H9 (cell line): ENCODE measurements around the gene FBLN7. TPM values are rescaled to one million over a fixed set of nuclear protein-coding genes. Genes with fewer than 3 reads are reported as not detected.
"Not testable (repeated sequence)": the region's sequence is repeated elsewhere in the genome, so short reads cannot be mapped to it uniquely, and the experiment has no call there.

ENCODE experiments used
- DNase-seq: peaks from one replicate; pipeline ENCODE4 v3.0.0-alpha.2; 2017
- H2AFZ ChIP-seq: one replicate; pipeline ENCODE4 v1.6.1; 2013; ENCODE audit warnings: mild to moderate bottlenecking, low read length, control low read depth, moderate library complexity
- H2AK5ac ChIP-seq: 2 replicates; pipeline ENCODE4 v1.6.1; 2013; ENCODE audit warnings: low read length, control low read depth, mixed read lengths; ENCODE audit not compliant: insufficient read length
- H2BK120ac ChIP-seq: one replicate; pipeline ENCODE4 v1.6.1; 2013; ENCODE audit warnings: low read depth, mild to moderate bottlenecking, low read length, control low read depth, inconsistent platforms; ENCODE audit not compliant: poor library complexity, severe bottlenecking
- H2BK12ac ChIP-seq: 2 replicates; pipeline ENCODE4 v1.6.1; 2013; ENCODE audit warnings: low read length, control low read depth, mixed read lengths, low read depth; ENCODE audit not compliant: insufficient read length
- H2BK15ac ChIP-seq: 2 replicates; pipeline ENCODE4 v1.6.1; 2013; ENCODE audit warnings: low read depth, low read length, control low read depth
- H2BK20ac ChIP-seq: one replicate; pipeline ENCODE4 v1.6.1; 2013; ENCODE audit warnings: low read depth, mild to moderate bottlenecking, low read length, control low read depth, inconsistent platforms; ENCODE audit not compliant: poor library complexity, severe bottlenecking
- H2BK5ac ChIP-seq: 2 replicates; pipeline ENCODE4 v1.6.1; 2013; ENCODE audit warnings: low read length, control low read depth, mixed read lengths; ENCODE audit not compliant: insufficient read length
- H3K14ac ChIP-seq: 2 replicates; pipeline ENCODE4 v1.6.1; 2013; ENCODE audit warnings: low read length, control low read depth; ENCODE audit not compliant: insufficient read depth
- H3K18ac ChIP-seq: 2 replicates; pipeline ENCODE4 v1.6.1; 2013; ENCODE audit warnings: low read depth, mild to moderate bottlenecking, mixed read lengths, low read length, control low read depth; ENCODE audit not compliant: insufficient read length
- H3K23ac ChIP-seq: 2 replicates; pipeline ENCODE4 v1.6.1; 2013; ENCODE audit warnings: low read length, control low read depth, mixed read lengths, low read depth; ENCODE audit not compliant: insufficient read length
- H3K23me2 ChIP-seq: 2 replicates; pipeline ENCODE4 v1.6.1; 2013; ENCODE audit warnings: low read depth, mild to moderate bottlenecking, mixed read lengths, low read length, control low read depth; ENCODE audit not compliant: insufficient read length, poor library complexity, severe bottlenecking
- H3K27ac ChIP-seq: 2 replicates; pipeline ENCODE4 v1.5.1; 2013; ENCODE audit warnings: low read length, control low read depth, mixed read lengths, low read depth; ENCODE audit not compliant: insufficient read length
- H3K27me3 ChIP-seq: 2 replicates; pipeline ENCODE4 v1.6.1; 2013; ENCODE audit warnings: low read length, control low read depth, inconsistent platforms; ENCODE audit not compliant: insufficient read depth
- H3K4ac ChIP-seq: 2 replicates; pipeline ENCODE4 v1.6.1; 2013; ENCODE audit warnings: low read depth, mild to moderate bottlenecking, control low read depth, inconsistent platforms, low read length, moderate library complexity
- H3K4me1 ChIP-seq: 2 replicates; pipeline ENCODE4 v1.6.1; 2013; ENCODE audit warnings: low read length, control low read depth, inconsistent platforms; ENCODE audit not compliant: insufficient read depth
- H3K4me2 ChIP-seq: 2 replicates; pipeline ENCODE4 v1.6.1; 2013; ENCODE audit warnings: low read length, control low read depth, mixed read lengths; ENCODE audit not compliant: insufficient read length, insufficient read depth
- H3K56ac ChIP-seq: 2 replicates; pipeline ENCODE4 v1.6.1; 2013; ENCODE audit warnings: low read depth, mild to moderate bottlenecking, mixed read lengths, low read length, control low read depth; ENCODE audit not compliant: insufficient read length
- H3K79me1 ChIP-seq: 2 replicates; pipeline ENCODE4 v1.6.1; 2013; ENCODE audit warnings: low read depth, mild to moderate bottlenecking, moderate library complexity, low read length, control low read depth, inconsistent platforms; ENCODE audit not compliant: insufficient read depth, poor library complexity, severe bottlenecking
- H3K79me2 ChIP-seq: 2 replicates; pipeline ENCODE4 v1.6.1; 2013; ENCODE audit warnings: low read length, control low read depth, inconsistent platforms; ENCODE audit not compliant: insufficient read depth
- H3K9ac ChIP-seq: 2 replicates; pipeline ENCODE4 v1.6.1; 2013; ENCODE audit warnings: low read length, control low read depth, mixed read lengths; ENCODE audit not compliant: insufficient read length; ENCODE audit errors: extremely low read depth
- H3K9me3 ChIP-seq: one replicate; pipeline ENCODE4 v1.6.1; 2013; ENCODE audit warnings: low read depth, low read length, inconsistent platforms; ENCODE audit not compliant: control insufficient read depth
- H3T11ph ChIP-seq: one replicate; pipeline ENCODE4 v1.6.1; 2013; ENCODE audit warnings: mild to moderate bottlenecking, low read length, control low read depth, inconsistent platforms
- H4K20me1 ChIP-seq: one replicate; pipeline ENCODE4 v1.6.1; 2013; ENCODE audit not compliant: control insufficient read depth, insufficient read length, insufficient read depth
- H4K5ac ChIP-seq: 2 replicates; pipeline ENCODE4 v1.6.1; 2013; ENCODE audit warnings: low read depth, mild to moderate bottlenecking, mixed read lengths, low read length, control low read depth; ENCODE audit not compliant: insufficient read length
- H4K8ac ChIP-seq: replicated peaks from 2 replicates; pipeline ENCODE4 v1.6.1; 2013; ENCODE audit warnings: low read length, control low read depth, mixed read lengths, low read depth; ENCODE audit not compliant: insufficient read length
- H4K91ac ChIP-seq: 2 replicates; pipeline ENCODE4 v1.6.1; 2013; ENCODE audit warnings: low read depth, mild to moderate bottlenecking, moderate library complexity, mixed read lengths, low read length, control low read depth; ENCODE audit not compliant: insufficient read length
- H3K27ac Mint-ChIP-seq, 3 experiments: 2 replicates in 2 of 3; 3 replicates in 1 of 3; pipeline ENCODE4 v1.8.0; 2020 to 2021; ENCODE audit warnings: mixed read lengths in 3 of 3, mild to moderate bottlenecking in 1 of 3, moderate library complexity in 1 of 3
- H3K27me3 Mint-ChIP-seq: 2 replicates; pipeline ENCODE4 v1.8.0; 2021; ENCODE audit warnings: low read depth, mild to moderate bottlenecking, moderate library complexity, mixed read lengths
- H3K36me3 Mint-ChIP-seq, 3 experiments: 2 replicates in 2 of 3; 3 replicates in 1 of 3; pipeline ENCODE4 v1.8.0; 2020 to 2021; ENCODE audit warnings: low read depth in 3 of 3, mixed read lengths in 3 of 3; ENCODE audit not compliant: insufficient read depth in 1 of 3
- H3K4me1 Mint-ChIP-seq, 2 experiments: 2 replicates each; pipeline ENCODE4 v1.8.0; 2020; ENCODE audit warnings: mixed read lengths in 2 of 2
- H3K4me3 Mint-ChIP-seq, 2 experiments: 2 replicates in 1 of 2; 3 replicates in 1 of 2; pipeline ENCODE4 v1.8.0; 2020 to 2021; ENCODE audit warnings: mild to moderate bottlenecking in 2 of 2, mixed read lengths in 2 of 2, moderate library complexity in 1 of 2
- H3K9me3 Mint-ChIP-seq, 2 experiments: 2 replicates in 1 of 2; 3 replicates in 1 of 2; pipeline ENCODE4 v1.8.0; 2020; ENCODE audit warnings: mild to moderate bottlenecking in 2 of 2, mixed read lengths in 2 of 2, moderate library complexity in 1 of 2
- WGBS: extraction: QIAGEN DNeasy Blood & Tissue Kit; methylation state at CpG from one replicate; pipeline ENCODE4 v1.1.7; 2013; ENCODE audit warnings: missing lambda C conversion rate, low lambda C conversion rate, mixed read lengths; ENCODE audit not compliant: insufficient read length; ENCODE audit errors: extremely low coverage; 5-methylcytosine and 5-hydroxymethylcytosine counted together
- total RNA-seq: library from RNA; stranded (reverse); gene quantifications from 2 replicates; pipeline ENCODE4 v1.2.1, GENCODE V29; 2021
- TF ChIP-seq, protein P1 (sequence below): fragments of 200-600 bp; sonication (generic); conservative IDR thresholded peaks from 3 replicates; pipeline ENCODE4 v1.8.0; 2021; ENCODE audit warnings: antibody characterized with exemption, mild to moderate bottlenecking

FBLN7 gene
- total RNA-seq, 1 experiment from 2014 or later = 1.3 TPM

DNA sequence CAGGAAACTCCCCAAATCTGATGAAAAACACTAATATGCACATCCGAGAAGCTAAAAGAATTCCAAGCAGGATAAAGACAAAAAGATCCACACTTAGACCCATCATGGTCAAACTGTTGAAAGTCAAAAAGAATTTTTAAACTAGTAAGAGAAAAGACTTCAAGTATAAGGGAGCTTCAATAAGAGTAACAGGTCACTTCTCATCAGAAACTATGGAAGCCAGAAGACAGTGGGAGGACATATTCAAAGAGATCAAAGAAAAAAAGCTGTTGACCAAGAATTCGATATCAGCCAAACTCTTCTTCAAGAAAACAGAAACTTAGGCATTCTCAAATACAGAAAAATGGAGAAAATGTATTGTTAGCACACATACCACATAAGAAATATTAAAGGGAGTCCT lies 66.2 kb downstream of the FBLN7 start:
- H3K23me2 ChIP-seq = no peaks in the 10 kb centered on the region
- no CpG with 5 or more reads among the region's 2 CpGs for WGBS
- Mint-ChIP-seq H3K27me3 (peaks cover 2% of the 10 kb centered on the region; the same call in 1 of the 2 replicates), H3K9me3 (peaks cover 22 to 25% of the 10 kb centered on the region in 2 experiments), H3K36me3 (peaks cover 0 to 15% (median 8%) of the 10 kb centered on the region in 3 experiments; a peak in 6 of 7 replicates), H3K4me3 (no peak overlapping the region), H3K4me1 (no peaks in the 10 kb centered on the region), H3K27ac (no peak overlapping the region)
- no peak overlapping the region for H3K27ac ChIP-seq
- H3K79me2 ChIP-seq = no peaks in the 10 kb centered on the region
- H3K4me1 ChIP-seq = no peaks in the 10 kb centered on the region
- no peak overlapping the region for H4K8ac ChIP-seq
- TF ChIP-seq, protein P1, sequence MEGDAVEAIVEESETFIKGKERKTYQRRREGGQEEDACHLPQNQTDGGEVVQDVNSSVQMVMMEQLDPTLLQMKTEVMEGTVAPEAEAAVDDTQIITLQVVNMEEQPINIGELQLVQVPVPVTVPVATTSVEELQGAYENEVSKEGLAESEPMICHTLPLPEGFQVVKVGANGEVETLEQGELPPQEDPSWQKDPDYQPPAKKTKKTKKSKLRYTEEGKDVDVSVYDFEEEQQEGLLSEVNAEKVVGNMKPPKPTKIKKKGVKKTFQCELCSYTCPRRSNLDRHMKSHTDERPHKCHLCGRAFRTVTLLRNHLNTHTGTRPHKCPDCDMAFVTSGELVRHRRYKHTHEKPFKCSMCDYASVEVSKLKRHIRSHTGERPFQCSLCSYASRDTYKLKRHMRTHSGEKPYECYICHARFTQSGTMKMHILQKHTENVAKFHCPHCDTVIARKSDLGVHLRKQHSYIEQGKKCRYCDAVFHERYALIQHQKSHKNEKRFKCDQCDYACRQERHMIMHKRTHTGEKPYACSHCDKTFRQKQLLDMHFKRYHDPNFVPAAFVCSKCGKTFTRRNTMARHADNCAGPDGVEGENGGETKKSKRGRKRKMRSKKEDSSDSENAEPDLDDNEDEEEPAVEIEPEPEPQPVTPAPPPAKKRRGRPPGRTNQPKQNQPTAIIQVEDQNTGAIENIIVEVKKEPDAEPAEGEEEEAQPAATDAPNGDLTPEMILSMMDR = no peak
- H3K4ac ChIP-seq = no peak overlapping the region
- H2BK5ac ChIP-seq = no peak overlapping the region
- H2AK5ac ChIP-seq = no peak overlapping the region
- H3K9ac ChIP-seq = no peak overlapping the region
- no peaks in the 10 kb centered on the region for H3K27me3 ChIP-seq
- no peak overlapping the region for H2BK15ac ChIP-seq
- H4K91ac ChIP-seq = no peak overlapping the region
- no peak overlapping the region for H3K14ac ChIP-seq
- H3K23ac ChIP-seq = no peak overlapping the region
- H3K4me2 ChIP-seq = no peak overlapping the region
- no peak overlapping the region for H2BK120ac ChIP-seq
- H2AFZ ChIP-seq = no peak overlapping the region
- DNase-seq = no peak
- H3K9me3 ChIP-seq = no peaks in the 10 kb centered on the region
- no peak overlapping the region for H3T11ph ChIP-seq
- no peak overlapping the region for H3K18ac ChIP-seq
- no peaks in the 10 kb centered on the region for H3K79me1 ChIP-seq
- H2BK12ac ChIP-seq = no peak overlapping the region
- no peaks in the 10 kb centered on the region for H4K20me1 ChIP-seq
- H3K56ac ChIP-seq = no peak overlapping the region
- H4K5ac ChIP-seq = no peak overlapping the region
- H2BK20ac ChIP-seq = no peak overlapping the region

GRCh38 chr2:112207905-112208304 lies 69.7 kb downstream of the FBLN7 start:
- not testable (repeated sequence) for H3K23ac ChIP-seq, H3K4me1 Mint-ChIP-seq, H4K5ac ChIP-seq, H3K4me3 Mint-ChIP-seq, H3K27ac Mint-ChIP-seq, H2AK5ac ChIP-seq, DNase-seq, H3K18ac ChIP-seq, H3K27me3 ChIP-seq, H4K8ac ChIP-seq, H2BK5ac ChIP-seq, H3K27ac ChIP-seq, H2BK20ac ChIP-seq, H3K14ac ChIP-seq, H3K79me2 ChIP-seq, H3K79me1 ChIP-seq, H3K23me2 ChIP-seq, H4K91ac ChIP-seq, H2BK120ac ChIP-seq, H3K56ac ChIP-seq, H2BK12ac ChIP-seq, H3K9me3 ChIP-seq, H2BK15ac ChIP-seq, H3T11ph ChIP-seq, H3K4ac ChIP-seq, H3K4me2 ChIP-seq, H2AFZ ChIP-seq, H3K9ac ChIP-seq, H4K20me1 ChIP-seq, H3K27me3 Mint-ChIP-seq, H3K4me1 ChIP-seq
- H3K36me3 Mint-ChIP-seq = peaks cover 4 to 22% (median 15%) of the 10 kb centered on the region in 3 experiments
- H3K9me3 Mint-ChIP-seq = peaks cover 19 to 20% of the 10 kb centered on the region in 2 experiments
- WGBS = no CpG with 5 or more reads among the region's 3 CpGs
